ENCODE data around the gene NUPR1. TPM values are rescaled to one million over a fixed set of nuclear protein-coding genes. Genes with fewer than 3 reads are reported as not detected.
A peak's percentile ranks its signal among the peaks of the same experiment; 100 is the strongest.

NUPR1 gene
- total and polyA plus RNA-seq, 2 of the 13 experiments (the other 11 are each of a cell fraction or from before 2014, with no cell fraction given) = 18.0 to 25.6 TPM

DNA sequence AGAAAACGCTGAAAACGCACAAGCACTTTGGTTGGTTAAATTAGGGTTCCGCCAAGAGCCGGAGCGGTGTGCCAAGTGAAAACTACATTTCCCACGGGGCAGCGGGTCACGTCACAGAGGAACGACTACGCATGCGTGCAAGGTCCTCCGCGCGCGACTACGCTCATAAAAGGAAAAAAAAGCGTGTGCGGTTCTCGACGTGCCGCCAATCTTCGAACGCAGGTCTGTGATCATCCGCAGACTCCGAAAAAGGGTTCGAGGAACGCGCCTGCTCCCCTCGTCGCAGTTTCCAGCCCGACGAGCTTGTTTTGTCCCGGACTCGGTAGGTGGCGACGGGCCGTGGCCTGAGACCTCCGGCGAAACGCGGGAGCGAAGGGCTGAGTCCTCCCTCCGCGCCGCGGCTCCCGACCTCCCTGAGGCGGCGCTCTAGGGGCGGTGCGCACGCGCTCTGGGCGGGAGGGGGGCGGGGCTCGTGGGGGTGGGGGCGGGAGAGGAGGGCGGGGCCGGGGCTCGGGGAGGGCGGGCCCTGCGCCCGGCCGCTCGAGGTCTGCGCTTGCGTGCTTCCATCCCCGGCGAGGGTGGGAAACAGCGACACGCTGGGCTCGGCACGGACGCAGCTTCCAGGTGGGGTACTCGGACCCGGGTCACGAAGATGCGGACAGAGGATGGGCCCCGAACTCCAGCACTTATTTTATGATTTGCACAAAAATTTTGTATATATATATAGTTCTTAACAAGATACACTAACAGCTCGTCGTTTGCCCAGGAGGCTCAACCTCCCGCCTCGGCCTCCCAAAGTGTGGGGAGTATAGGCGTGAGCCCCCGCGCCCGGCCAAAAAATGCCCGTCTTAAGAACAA is 15.2 kb upstream of the NUPR1 start, which contains the start of gene SGF29 (continued):
- peak; percentile 89 for TF ChIP-seq PRDM10 (CRISPR knock-in tag; IDR thresholded peaks at IDR 0.05; ENCODE audit: low read depth)
- peak; percentile 99 for TF ChIP-seq DMAP1 (CRISPR knock-in tag; IDR thresholded peaks at IDR 0.05)
- peak; percentile 93 for TF ChIP-seq ZMYM4 (CRISPR knock-in tag; IDR thresholded peaks at IDR 0.05)
- TF ChIP-seq MTF2 (CRISPR knock-in tag; IDR thresholded peaks at IDR 0.05; ENCODE audit: borderline replicate concordance) = 0 out of 2 replicates have a peak, but pooled peaks have one; percentile 53
- peak; percentile 98; the same call in 1 of the 2 replicates for TF ChIP-seq DNMT1 (CRISPR knock-in tag; IDR thresholded peaks at IDR 0.05)
- TF ChIP-seq DRAP1 (CRISPR knock-in tag; IDR thresholded peaks at IDR 0.05) = peak; percentile 85
- TF ChIP-seq TOE1 (CRISPR knock-in tag; IDR thresholded peaks at IDR 0.05) = peak; percentile 95
- peak; percentile 88 for TF ChIP-seq YEATS2 (CRISPR knock-in tag; IDR thresholded peaks at IDR 0.05; ENCODE audit: borderline replicate concordance)
- 0 out of 2 replicates have a peak, but pooled peaks have one; percentile 89 for TF ChIP-seq ZNF619 (CRISPR knock-in tag; IDR thresholded peaks at IDR 0.05)
- TF ChIP-seq FLYWCH1 (CRISPR knock-in tag; IDR thresholded peaks at IDR 0.05) = no peak
- no peak for TF ChIP-seq ZNF775 (CRISPR knock-in tag; IDR thresholded peaks at IDR 0.05; ENCODE audit: borderline replicate concordance)
- TF ChIP-seq HES4 (CRISPR knock-in tag; IDR thresholded peaks at IDR 0.05; ENCODE audit: borderline replicate concordance) = peak; percentile 95
- peak; percentile 88 for TF ChIP-seq ZZZ3 (CRISPR knock-in tag; IDR thresholded peaks at IDR 0.05; ENCODE audit: borderline replicate concordance)
- TF ChIP-seq MED13 (CRISPR knock-in tag; IDR thresholded peaks at IDR 0.05) = peak; percentile 20; the same call in 1 of the 2 replicates
- TF ChIP-seq ZNF552 (CRISPR knock-in tag; IDR thresholded peaks at IDR 0.05; ENCODE audit: borderline replicate concordance) = 0 out of 2 replicates have a peak, but pooled peaks have one; percentile 54
- peak; percentile 87 for TF ChIP-seq SP4 (CRISPR knock-in tag; IDR thresholded peaks at IDR 0.05)
- 0 out of 2 replicates have a peak, but pooled peaks have one; percentile 72 for TF ChIP-seq ZNF264 (CRISPR knock-in tag; IDR thresholded peaks at IDR 0.05)
- peak; percentile 91; the same call in 1 of the 2 replicates for TF ChIP-seq ZNF44 (CRISPR knock-in tag; IDR thresholded peaks at IDR 0.05)
- no peak for TF ChIP-seq ZFP62 (CRISPR knock-in tag; IDR thresholded peaks at IDR 0.05)
- peak; percentile 74; the same call in 1 of the 2 replicates for TF ChIP-seq ZNF564 (CRISPR knock-in tag; IDR thresholded peaks at IDR 0.05)
- TF ChIP-seq, protein P1, sequence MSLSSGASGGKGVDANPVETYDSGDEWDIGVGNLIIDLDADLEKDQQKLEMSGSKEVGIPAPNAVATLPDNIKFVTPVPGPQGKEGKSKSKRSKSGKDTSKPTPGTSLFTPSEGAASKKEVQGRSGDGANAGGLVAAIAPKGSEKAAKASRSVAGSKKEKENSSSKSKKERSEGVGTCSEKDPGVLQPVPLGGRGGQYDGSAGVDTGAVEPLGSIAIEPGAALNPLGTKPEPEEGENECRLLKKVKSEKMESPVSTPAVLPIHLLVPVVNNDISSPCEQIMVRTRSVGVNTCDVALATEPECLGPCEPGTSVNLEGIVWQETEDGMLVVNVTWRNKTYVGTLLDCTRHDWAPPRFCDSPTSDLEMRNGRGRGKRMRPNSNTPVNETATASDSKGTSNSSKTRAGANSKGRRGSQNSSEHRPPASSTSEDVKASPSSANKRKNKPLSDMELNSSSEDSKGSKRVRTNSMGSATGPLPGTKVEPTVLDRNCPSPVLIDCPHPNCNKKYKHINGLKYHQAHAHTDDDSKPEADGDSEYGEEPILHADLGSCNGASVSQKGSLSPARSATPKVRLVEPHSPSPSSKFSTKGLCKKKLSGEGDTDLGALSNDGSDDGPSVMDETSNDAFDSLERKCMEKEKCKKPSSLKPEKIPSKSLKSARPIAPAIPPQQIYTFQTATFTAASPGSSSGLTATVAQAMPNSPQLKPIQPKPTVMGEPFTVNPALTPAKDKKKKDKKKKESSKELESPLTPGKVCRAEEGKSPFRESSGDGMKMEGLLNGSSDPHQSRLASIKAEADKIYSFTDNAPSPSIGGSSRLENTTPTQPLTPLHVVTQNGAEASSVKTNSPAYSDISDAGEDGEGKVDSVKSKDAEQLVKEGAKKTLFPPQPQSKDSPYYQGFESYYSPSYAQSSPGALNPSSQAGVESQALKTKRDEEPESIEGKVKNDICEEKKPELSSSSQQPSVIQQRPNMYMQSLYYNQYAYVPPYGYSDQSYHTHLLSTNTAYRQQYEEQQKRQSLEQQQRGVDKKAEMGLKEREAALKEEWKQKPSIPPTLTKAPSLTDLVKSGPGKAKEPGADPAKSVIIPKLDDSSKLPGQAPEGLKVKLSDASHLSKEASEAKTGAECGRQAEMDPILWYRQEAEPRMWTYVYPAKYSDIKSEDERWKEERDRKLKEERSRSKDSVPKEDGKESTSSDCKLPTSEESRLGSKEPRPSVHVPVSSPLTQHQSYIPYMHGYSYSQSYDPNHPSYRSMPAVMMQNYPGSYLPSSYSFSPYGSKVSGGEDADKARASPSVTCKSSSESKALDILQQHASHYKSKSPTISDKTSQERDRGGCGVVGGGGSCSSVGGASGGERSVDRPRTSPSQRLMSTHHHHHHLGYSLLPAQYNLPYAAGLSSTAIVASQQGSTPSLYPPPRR (CRISPR knock-in tag; IDR thresholded peaks at IDR 0.05; ENCODE audit: borderline replicate concordance) = peak; percentile 78
